ENCODE measurements around the gene CERS6. TPM values are rescaled to one million over a fixed set of nuclear protein-coding genes. Genes with fewer than 3 reads are reported as not detected.

CERS6 gene
- total RNA-seq, 1 experiment from 2014 or later = 8.3 TPM

DNA sequence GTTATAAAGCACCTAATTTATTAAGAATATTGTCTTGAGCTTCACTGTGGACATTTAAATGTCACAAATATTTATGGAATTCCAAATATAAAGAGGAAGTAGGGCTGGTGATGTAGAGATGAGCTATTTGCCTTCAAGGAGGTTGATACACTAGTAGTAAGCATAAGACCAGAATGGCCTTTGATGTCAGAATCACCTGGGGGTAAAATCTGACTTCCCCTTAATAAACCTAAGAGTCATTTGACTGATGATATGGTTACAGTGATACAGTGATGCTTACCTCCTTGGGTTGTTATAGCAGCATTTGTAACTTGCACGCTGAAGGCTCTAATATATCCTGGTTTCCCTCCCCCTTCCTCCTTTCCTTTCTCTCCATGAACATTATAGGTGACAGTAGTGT is 143.7 kb downstream of the CERS6 start:
- intact Hi-C loops (cut with micrococcal nuclease; ENCODE audit: unreplicated experiment) = no loop called here
- Histone ChIP-seq H3K27me3 (ENCODE audit: insufficient read depth, low read depth) (no peaks in the 10 kb centered on the region), H3K9me3 (ENCODE audit: insufficient read depth, low read depth) (no peaks in the 10 kb centered on the region), H3K36me3 (ENCODE audit: low read depth) (no peaks in the 10 kb centered on the region), H4K20me1 (ENCODE audit: insufficient read depth) (no peaks in the 10 kb centered on the region), H3K9me2 (ENCODE audit: insufficient read depth) (no peaks in the 10 kb centered on the region), H3K4me1 (replicated peaks; ENCODE audit: insufficient read depth) (no peaks in the 10 kb centered on the region), H3F3A (ENCODE audit: insufficient read depth, low read depth) (no peaks in the 10 kb centered on the region), H3K79me2 (ENCODE audit: low read depth) (no peaks in the 10 kb centered on the region), H3K27ac (no peak overlapping the region), H3K4me3 (no peak overlapping the region), H3K4me2 (no peak overlapping the region), H2AFZ (no peak overlapping the region)
- TF ChIP-seq, protein P1, sequence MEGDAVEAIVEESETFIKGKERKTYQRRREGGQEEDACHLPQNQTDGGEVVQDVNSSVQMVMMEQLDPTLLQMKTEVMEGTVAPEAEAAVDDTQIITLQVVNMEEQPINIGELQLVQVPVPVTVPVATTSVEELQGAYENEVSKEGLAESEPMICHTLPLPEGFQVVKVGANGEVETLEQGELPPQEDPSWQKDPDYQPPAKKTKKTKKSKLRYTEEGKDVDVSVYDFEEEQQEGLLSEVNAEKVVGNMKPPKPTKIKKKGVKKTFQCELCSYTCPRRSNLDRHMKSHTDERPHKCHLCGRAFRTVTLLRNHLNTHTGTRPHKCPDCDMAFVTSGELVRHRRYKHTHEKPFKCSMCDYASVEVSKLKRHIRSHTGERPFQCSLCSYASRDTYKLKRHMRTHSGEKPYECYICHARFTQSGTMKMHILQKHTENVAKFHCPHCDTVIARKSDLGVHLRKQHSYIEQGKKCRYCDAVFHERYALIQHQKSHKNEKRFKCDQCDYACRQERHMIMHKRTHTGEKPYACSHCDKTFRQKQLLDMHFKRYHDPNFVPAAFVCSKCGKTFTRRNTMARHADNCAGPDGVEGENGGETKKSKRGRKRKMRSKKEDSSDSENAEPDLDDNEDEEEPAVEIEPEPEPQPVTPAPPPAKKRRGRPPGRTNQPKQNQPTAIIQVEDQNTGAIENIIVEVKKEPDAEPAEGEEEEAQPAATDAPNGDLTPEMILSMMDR (conservative IDR thresholded peaks at IDR 0.05) = no peak
- POLR2A ChIA-PET (ENCODE audit: unreplicated experiment) = no interaction called here
- no TSS peak for BruUV-seq (replicated peaks)
- peak in 1 of 2 experiments; percentile 36 for DNase-seq
- CTCF ChIA-PET = no interaction called here

DNA sequence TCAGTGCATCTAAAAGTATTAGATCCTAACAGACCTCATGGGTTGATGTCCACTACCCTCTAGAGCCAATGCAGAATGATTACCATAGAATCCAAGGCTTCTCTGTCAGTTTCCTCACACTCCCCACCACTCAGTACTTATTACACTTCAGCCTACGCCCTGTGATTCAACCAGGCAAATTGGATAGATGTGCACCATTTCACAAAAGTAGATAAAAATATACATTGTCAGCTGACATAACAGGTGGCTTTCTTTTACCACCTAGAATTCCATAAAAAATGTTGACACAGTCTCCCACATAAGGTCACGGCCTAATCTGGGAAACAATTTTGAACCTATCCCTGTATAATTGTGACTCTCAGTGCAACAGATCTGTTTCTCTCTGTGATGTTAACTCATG is 144.9 kb downstream of the CERS6 start:
- H3K4me2 ChIP-seq = no peak overlapping the region
- H3K36me3 ChIP-seq (ENCODE audit: low read depth) = no peaks in the 10 kb centered on the region
- H3K4me3 ChIP-seq = no peak overlapping the region
- BruUV-seq (replicated peaks) = no TSS peak
- no peaks in the 10 kb centered on the region for H3K27me3 ChIP-seq (ENCODE audit: insufficient read depth, low read depth)
- DNase-seq = no peak
- H2AFZ ChIP-seq = no peak overlapping the region
- no peak overlapping the region for H3K27ac ChIP-seq
- no peaks in the 10 kb centered on the region for H3K4me1 ChIP-seq (replicated peaks; ENCODE audit: insufficient read depth)
- ChIA-PET CTCF (no interaction called here), POLR2A (ENCODE audit: unreplicated experiment) (no interaction called here)
- H3F3A ChIP-seq (ENCODE audit: insufficient read depth, low read depth) = no peaks in the 10 kb centered on the region
- no peaks in the 10 kb centered on the region for H3K9me2 ChIP-seq (ENCODE audit: insufficient read depth)
- intact Hi-C loops (cut with micrococcal nuclease; ENCODE audit: unreplicated experiment) = no loop called here
- no peaks in the 10 kb centered on the region for H3K79me2 ChIP-seq (ENCODE audit: low read depth)
- no peaks in the 10 kb centered on the region for H3K9me3 ChIP-seq (ENCODE audit: insufficient read depth, low read depth)
- no peaks in the 10 kb centered on the region for H4K20me1 ChIP-seq (ENCODE audit: insufficient read depth)
- TF ChIP-seq, protein P1 (conservative IDR thresholded peaks at IDR 0.05) = no peak
- no peak for TF ChIP-seq EZH2 (IDR thresholded peaks at IDR 0.05; ENCODE audit: low read depth)

DNA sequence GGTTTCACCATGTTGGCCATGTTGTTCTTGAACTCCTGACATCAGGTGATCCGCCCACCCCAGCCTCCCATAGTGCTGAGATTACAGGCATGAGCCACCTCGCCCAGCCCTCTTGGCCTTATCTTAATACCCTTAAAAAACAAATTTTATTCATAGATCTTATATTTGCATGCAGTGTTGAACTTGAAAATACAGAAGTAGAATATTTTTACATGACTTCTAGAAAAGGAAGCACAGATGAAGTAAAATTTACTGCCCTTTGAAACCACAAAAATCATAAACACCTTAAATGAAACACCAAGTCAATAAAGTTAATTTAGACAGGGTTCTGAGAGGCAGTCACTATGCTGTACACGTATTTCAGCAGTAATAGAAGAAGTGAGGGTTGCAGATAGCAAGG is 145.7 kb downstream of the CERS6 start:
- no peaks in the 10 kb centered on the region for H4K20me1 ChIP-seq (ENCODE audit: insufficient read depth)
- ChIA-PET CTCF (no interaction called here), POLR2A (ENCODE audit: unreplicated experiment) (no interaction called here)
- intact Hi-C loops (cut with micrococcal nuclease; ENCODE audit: unreplicated experiment) = no loop called here
- no TSS peak for BruUV-seq (replicated peaks)
- H3K27me3 ChIP-seq (ENCODE audit: insufficient read depth, low read depth) = no peaks in the 10 kb centered on the region
- TF ChIP-seq, protein P1 (conservative IDR thresholded peaks at IDR 0.05) = no peak
- no peak for TF ChIP-seq EZH2 (IDR thresholded peaks at IDR 0.05; ENCODE audit: low read depth)
- H3K36me3 ChIP-seq (ENCODE audit: low read depth) = no peaks in the 10 kb centered on the region
- no peak for DNase-seq
- no peaks in the 10 kb centered on the region for H3K9me3 ChIP-seq (ENCODE audit: insufficient read depth, low read depth)
- H2AFZ ChIP-seq = no peak overlapping the region
- H3K79me2 ChIP-seq (ENCODE audit: low read depth) = no peaks in the 10 kb centered on the region
- no peaks in the 10 kb centered on the region for H3K4me1 ChIP-seq (replicated peaks; ENCODE audit: insufficient read depth)
- H3K4me2 ChIP-seq = no peak overlapping the region
- H3F3A ChIP-seq (ENCODE audit: insufficient read depth, low read depth) = no peaks in the 10 kb centered on the region
- H3K4me3 ChIP-seq = no peak overlapping the region
- no peak overlapping the region for H3K27ac ChIP-seq
- H3K9me2 ChIP-seq (ENCODE audit: insufficient read depth) = no peaks in the 10 kb centered on the region
